Measurements from ENCODE around the gene SEMA3A.

The SEMA3A gene

GRCh38 chr7:84195295-84196060, 889 bp upstream of the SEMA3A start:
- no peak for DNase-seq

- DNase-seq = no peak
Observed at GRCh38 chr7:84193747-84194146, 842 bp downstream of the SEMA3A start.

GRCh38 chr7:84191842-84192241, 2.7 kb downstream of the SEMA3A start:
- DNase-seq = no peak

- DNase-seq = no peak
Observed at GRCh38 chr7:84191261-84191660, 3.3 kb downstream of the SEMA3A start.

GRCh38 chr7:84190016-84190705, 4.4 kb downstream of the SEMA3A start:
- DNase-seq = no peak

GRCh38 chr7:84188786-84189405, 5.7 kb downstream of the SEMA3A start:
- DNase-seq = no peak

GRCh38 chr7:84187813-84188510, 6.6 kb downstream of the SEMA3A start:
- no peak for DNase-seq

GRCh38 chr7:84187087-84187805, 7.3 kb downstream of the SEMA3A start:
- no peak for DNase-seq

GRCh38 chr7:84183741-84184140, 10.8 kb downstream of the SEMA3A start:
- no peak for DNase-seq

GRCh38 chr7:84182301-84182700, 12.3 kb downstream of the SEMA3A start:
- no peak for DNase-seq

GRCh38 chr7:84181628-84182027, 13.0 kb downstream of the SEMA3A start:
- no peak for DNase-seq

GRCh38 chr7:84177758-84178412, 16.7 kb downstream of the SEMA3A start:
- DNase-seq = no peak

GRCh38 chr7:84176716-84177115, 17.9 kb downstream of the SEMA3A start:
- DNase-seq = no peak

GRCh38 chr7:84175461-84175860, 19.1 kb downstream of the SEMA3A start:
- DNase-seq = no peak

GRCh38 chr7:84170646-84171045, 23.9 kb downstream of the SEMA3A start:
- DNase-seq = no peak

- no peak for DNase-seq
Observed at GRCh38 chr7:84162584-84162983, 32.0 kb downstream of the SEMA3A start.

GRCh38 chr7:84162125-84162524, 32.5 kb downstream of the SEMA3A start:
- no peak for DNase-seq

- DNase-seq = no peak
Observed at GRCh38 chr7:84161398-84161797, 33.2 kb downstream of the SEMA3A start.

GRCh38 chr7:84159435-84159834, 35.2 kb downstream of the SEMA3A start:
- DNase-seq = no peak

GRCh38 chr7:84157171-84157570, 37.4 kb downstream of the SEMA3A start:
- DNase-seq = no peak

GRCh38 chr7:84154991-84155781, 39.4 kb downstream of the SEMA3A start:
- no peak for DNase-seq
